Stimulated activated CD8-positive, alpha-beta memory T cell treated with anti-CD3 and anti-CD28 coated beads, Interleukin-7, amount 100 ng/mL, for 1 hour (primary cell): ENCODE measurements around the gene PLCL2.
"Not testable (repeated sequence)": the region's sequence is repeated elsewhere in the genome, so short reads cannot be mapped to it uniquely, and the experiment has no call there.

Source experiments
- DNase-seq, 2 donors: peaks; one replicate each; pipeline ENCODE4 v3.0.0-alpha.2; 2020; ENCODE audit warnings: low read depth in 2 of 2

The PLCL2 gene

DNA sequence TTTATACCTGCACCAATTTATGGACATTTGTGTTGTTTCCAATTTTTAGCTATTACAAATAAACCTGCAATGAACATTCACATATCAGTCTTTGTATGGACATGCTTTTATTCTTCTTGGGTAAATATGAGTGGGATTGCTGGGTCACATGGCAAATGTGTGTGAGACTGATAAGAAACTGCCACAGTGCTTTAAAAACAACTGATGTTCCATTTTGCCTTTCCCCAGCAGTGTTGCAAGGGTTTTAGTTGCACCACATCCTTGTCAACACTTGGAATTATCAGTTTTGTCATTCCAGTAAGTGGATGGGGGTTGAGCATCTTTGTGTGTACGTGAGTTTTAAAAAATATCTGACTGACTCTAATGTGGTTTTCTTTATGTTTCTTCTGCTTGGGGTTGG lies 191.2 kb downstream of the PLCL2 start:
- no peak for DNase-seq

DNA sequence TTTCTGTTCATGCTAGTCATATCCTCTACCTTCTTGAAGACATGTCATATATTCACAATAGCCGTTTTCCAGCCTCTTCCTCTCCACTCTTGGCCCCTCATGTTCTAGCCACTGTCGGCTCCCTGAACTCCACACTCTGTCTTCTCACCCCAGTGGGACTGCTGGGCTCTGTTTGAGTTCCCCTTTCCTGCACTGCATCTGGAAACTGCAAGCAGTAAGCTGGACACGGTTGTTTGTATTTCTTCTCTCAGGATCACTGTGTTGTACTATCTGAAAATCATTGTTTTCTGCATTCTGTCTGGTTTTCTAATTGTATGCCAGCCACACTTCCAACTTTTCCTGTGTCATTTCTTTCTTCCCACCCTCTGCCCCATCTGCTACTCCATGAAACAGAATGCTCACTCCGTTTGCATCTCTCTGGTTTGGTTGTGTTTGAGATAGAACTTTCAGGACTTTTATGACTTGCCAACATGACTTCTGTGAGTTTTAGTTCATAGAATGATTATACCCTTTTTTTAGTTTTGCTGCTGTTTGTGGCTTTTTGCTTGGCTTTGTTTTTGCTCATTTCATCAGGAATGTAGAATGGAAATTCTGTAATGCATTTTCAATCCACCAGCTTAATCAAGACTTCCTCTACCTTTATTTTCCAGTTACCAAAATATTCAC lies 192.3 kb downstream of the PLCL2 start:
- no peak for DNase-seq

DNA sequence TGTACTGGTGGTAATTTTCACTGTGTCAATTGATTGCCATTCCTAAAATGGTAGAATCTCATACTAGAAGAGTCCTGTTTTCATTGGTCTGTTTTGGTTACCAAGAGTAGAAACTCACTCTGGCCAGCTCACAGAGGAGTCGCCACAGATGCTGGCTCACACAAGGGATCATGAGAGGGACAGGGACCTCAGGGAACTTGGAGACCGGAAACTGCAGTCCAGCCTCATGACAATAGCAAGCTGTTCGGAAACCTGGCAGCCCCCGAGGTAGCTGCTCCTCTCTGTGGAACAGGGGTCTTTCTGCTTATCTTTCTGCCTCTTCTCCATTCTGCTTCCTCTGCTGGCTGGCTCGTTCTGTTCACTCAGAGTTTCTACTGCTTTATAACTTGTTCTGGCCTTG lies 192.9 kb downstream of the PLCL2 start:
- no peak for DNase-seq

DNA sequence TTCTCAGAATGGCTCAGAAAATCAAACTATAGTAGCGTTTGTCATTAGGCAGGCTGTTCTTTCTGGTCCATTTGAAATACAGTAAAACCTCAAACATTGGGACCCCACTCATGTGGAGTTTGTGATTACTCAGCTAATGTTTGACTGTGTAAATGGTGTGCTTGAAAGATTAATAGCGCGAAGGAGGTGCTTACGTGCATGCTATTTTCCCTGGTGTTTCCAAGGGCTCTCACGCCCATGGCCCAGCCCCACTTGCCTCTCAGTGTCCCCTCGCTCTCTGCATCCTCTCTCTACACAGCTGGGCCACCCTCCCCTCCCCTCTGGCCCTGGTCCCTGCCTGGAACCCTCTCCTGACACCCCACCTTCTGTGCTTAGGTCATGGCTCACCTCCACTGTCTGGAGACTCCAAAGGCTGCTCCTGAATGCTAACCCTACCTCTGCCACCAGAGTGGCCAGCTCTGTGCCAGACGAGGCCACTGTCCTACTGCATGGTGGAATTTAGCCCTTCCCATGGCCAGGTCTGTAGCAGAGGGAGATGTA lies 194.2 kb downstream of the PLCL2 start:
- no peak for DNase-seq

DNA sequence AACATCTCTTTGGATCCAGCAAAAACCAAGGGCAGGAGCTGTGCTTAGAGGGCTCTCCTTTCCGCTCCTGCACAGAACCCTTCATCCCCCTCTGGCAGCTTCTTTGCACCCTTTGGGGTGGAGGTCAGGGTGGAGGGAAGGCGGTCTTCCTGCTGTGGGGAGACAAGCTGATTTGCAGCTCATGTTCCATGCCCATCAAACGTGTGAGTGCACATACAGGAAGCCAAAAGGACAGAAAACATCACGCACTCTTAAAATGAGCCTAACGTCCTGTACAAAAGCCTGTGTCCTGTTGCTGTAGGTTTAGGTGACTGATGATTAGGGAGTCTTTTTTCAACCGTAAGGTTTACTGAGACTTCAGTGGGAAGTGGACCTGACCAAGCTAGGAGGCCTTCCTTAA lies 195.2 kb downstream of the PLCL2 start:
- DNase-seq = no peak

DNA sequence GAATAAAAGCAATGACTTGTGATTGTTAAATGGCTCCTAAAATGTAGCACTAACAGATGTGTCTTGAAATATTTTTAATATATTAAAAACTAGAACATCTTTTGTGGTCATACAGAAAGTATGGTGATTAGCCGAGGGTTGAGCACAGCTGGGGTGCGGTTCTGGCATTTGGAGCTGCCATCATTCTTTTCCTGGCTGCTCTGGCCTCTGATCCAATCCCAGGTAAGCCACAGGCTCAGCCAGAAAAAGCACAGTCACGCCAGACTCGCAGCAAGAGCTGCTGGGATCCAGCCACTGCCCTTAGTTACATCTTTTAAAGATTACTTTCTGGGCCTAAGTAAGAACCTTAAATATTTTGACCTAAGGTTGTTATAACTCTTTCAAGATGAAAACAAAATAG lies 196.8 kb downstream of the PLCL2 start:
- DNase-seq = no peak

DNA sequence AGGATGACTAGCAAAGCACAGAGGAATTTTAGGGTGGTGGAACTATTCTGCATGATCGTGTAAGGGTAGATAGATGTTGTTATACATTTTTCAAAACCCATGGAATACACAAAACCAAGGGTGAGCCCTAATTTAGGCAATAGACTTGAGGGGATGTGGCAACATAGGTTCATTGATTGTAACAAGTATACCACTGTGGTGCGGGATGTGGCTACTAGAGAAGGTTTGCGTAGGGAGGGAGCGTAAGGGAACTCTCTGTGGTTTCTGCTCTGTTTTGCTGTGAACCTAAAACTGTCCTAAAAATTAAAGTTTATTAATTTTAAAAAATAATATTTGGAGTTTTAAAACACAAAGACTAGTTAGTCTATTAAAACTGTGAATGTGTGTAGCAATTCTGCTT lies 202.8 kb downstream of the PLCL2 start:
- no peak for DNase-seq

DNA sequence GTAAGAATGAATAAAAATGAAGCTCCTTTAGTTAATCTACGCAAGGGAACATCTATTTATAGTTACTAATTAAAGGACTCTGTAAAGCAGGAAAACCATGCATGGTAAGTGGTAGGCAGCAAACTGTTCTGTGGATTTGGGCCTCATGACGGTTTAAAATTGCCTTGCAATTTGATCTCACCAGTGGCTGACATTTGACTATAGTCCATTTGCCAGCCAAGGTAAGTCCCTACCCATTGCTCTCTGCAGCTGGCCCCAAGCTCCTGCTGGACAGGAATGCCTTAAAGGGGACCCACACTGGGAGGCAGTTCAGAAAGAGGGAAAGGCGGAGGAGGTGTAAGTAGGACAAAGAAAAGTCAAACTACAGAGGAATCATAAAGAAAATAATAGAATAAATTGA lies 203.3 kb downstream of the PLCL2 start:
- no peak for DNase-seq

DNA sequence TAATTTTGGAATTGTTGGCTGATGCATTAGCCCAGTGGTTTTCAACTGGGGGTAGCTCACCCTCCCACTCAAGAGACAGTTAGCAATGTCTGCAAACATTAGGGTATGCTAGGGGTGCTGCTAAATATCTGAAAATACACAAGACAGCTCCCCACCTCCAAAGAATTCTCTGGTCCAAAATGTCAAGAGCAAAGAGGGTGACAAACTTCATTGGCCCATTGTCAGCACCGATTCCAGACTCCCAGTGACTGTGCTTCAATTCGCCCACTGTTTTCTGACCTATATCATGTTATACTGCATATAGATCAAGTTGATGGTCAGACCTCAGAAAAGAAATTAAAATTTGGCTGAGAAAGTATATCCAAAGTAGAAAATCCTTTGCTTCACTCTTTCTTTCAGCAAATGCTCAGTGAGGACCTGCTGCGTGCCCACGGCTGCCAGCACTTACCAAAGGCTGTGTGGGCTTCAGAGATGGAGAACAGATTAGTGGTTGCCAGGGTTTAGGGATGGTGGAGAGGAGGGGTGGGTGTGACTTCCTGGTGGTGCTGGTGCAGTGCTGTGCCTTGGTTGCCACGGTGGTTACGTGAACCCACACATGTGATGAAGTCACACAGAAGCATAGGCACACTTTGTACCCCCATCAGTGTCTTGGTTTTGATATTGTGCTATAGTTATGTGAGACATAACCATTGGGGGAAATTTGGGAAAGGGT lies 204.0 kb downstream of the PLCL2 start:
- DNase-seq = peak; percentile 14 to 18

DNA sequence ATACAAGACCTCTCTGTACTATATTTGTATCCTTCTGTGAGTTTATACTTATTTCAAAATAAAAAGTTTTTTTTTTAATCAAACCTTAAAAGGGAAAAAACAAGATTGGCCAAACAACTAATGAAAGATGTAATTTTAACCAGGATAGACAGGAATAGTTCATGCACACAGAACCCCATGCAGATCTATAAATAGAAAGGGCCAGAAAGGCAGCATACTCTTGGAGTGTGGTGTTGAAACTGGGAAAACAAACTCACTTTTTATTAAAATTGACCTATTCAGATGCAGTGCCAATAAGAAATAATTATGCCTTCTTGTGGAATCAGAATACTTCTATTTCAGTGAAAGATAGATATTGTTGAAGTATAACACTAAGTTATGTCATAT lies 204.6 kb downstream of the PLCL2 start:
- DNase-seq = no peak

DNA sequence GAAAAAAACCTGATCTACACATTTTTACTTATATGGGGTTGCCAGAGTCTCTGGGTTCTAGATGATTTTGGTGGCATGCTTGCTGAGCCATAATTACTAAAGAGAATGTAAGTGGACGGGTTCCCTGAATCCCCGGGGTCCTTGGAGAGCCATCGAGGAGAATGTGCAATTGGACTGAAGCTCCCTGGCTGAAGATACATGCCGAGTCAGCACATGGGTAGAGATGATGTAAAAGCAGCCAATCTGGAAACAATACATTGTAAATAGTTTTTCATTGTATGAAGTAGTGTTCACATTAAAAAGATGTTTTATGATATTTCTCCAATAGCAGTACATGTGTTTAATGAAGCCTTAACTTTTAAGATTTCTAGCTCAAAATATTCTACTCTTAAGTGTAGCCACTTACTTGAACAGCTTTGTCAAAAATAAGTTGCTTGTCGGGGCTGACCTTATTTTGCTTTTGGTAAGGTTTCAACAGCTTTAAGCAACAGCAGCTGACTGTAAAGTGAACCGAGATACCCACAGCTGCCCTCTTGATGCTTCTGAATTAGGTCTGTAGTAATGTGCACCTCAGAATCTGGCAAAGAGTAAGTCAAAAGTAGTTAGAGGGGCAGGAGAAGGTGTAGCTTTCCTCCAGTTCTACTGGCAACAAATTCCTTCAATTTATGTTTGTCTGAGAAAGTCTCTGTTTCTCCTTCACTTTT lies 205.7 kb downstream of the PLCL2 start:
- no peak for DNase-seq

DNA sequence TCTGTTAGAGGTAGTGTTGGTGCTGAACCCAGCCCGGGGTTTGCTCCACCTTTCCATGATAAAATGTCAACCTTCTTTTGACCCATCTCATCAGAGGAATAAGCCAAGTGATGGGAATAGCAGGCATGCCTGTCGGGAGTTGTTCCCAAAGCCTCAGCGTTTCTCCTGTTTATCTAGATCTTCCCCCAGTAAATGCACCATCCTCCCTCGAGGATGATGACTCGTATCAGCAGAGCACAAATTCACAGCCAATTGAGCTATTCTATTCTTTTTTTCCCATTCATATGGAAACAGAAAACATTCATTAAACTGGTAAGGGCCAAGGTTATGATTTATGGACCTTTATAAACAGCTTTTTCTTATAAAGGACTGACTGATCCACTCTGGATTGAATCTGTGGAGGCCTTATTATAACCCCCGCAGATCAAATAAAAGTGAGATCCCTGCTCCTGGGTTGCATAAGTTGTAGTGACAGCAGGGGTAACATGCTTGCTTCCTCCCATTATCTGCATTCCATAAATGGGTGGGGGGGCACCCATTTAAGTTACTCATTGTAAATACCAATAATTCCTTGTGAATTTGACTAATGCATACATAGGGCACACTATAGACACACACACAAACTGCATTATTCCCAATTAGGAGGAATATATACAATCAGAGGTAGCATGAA lies 207.3 kb downstream of the PLCL2 start:
- no peak for DNase-seq

DNA sequence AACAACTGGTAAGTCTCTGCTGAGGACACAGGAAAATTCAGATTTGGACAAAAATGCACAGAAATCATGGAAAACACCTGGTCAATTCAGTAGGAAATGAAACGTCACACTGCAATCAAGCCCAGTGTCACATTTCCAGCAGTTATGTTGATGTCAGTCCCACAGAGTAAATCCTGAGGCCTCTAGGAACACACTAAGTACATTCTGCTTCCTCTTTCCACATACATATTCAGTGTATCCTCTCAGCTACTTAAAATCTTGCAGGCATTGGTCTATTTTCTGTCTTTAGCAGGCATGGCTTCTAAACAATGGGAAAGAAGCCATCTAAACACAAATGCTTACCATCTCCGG lies 207.8 kb downstream of the PLCL2 start:
- no peak for DNase-seq

DNA sequence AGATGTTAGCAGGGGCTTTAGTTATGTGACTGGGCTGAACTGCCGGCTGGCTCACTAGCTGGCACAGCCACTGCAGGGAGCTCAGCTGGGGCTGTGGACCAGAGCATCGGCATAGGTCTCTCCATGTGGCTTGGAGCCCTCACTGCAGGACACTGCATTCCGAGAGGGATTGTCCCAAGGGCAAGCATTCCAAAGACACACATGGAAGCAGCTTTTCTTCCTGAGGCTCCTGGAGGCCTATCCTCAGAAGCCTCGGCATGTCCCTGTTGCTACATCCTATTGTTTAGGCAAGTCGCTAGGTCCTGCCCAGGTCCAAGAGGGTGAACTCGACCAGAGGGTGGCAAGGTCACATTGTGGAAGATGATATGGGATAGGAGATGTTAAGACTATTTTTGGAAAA lies 209.8 kb downstream of the PLCL2 start:
- no peak for DNase-seq

DNA sequence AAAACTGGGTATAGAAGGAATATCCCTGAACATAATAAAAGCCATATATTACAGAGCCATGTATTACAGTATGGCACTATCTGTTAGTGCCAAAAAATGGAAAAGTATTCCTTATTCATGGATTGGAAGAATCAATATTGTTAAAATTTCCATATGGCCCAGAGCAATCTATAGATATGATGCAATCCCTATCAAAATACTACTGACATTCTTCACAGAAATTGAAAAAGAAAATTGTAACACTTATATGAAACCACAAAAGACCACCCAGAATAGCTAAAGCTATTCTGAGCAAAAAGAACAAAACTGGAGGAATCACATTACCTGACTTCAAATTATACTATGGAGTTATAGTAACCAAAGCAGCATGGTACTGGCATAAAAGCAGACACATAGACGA lies 218.8 kb downstream of the PLCL2 start:
- DNase-seq = no peak

DNA sequence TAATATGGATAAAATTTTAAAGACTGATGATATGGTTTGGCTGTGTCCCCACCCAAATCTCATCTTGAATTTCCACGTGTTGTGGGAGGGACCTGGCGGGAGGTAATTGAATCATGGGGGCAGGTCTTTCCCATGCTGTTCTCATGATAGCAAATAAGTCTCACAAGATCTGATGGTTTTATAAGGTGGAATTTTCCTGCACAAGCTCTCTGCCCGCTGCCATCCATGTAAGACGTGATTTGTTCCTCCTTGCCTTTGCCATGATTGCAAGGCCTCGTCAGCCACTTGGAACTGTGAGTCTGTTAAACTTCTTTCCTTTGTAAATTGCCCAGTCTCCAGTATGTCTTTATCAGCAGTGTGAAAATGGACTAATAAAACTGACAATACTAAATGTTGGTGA lies 222.0 kb downstream of the PLCL2 start:
- not testable (repeated sequence) for DNase-seq

DNA sequence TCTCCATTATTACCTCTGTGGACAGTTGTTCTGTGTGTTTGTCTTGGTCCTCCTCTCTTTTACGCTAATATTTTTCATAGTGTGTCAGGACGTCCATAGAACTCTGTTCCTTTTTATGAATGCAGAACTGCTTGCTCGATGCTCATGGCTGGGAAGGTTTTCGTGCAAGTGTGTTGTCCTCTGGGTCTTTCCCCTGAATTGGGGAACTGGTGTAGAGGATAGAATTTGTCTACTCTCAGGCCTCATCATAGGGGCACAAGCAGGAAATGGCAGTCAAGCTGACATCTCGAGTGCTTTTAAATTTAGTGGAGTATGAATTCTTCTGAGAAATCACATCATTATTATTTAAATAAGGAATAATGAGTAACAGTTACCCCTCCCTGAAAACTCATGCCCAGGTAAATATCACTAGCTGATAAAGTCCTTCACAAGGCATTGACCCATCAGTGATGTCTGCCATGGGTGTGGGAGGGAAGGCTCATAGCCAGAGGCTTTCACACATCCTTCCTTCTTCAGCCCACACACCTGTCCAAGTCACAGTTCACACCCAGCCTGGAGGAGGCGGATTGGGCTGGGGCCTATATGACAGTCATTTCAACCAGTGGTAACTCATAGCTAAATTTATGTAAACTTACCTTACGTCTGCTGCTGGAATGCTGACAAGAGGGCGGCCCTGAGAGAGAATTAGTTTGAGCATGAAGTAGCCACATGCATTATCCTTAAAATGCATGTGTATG lies 226.1 kb downstream of the PLCL2 start:
- DNase-seq = no peak

DNA sequence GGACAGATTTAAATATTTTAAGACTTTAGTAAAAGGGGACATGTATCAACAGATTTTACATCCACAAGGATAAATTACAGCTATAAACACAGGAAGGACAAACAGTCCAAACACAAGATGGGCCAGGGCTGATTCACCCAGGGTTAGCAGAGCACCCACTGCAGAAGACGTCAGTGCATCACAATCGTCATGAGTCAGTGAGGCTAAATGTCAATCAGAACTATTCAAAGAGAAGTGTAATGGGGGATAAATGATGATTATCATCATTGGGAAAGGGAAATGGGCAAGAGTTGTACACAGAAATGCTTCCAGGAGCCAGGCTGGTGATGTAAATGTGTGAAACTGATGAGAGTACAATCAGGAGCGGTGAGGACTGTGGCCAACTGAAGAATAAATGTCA lies 226.8 kb downstream of the PLCL2 start:
- no peak for DNase-seq

DNA sequence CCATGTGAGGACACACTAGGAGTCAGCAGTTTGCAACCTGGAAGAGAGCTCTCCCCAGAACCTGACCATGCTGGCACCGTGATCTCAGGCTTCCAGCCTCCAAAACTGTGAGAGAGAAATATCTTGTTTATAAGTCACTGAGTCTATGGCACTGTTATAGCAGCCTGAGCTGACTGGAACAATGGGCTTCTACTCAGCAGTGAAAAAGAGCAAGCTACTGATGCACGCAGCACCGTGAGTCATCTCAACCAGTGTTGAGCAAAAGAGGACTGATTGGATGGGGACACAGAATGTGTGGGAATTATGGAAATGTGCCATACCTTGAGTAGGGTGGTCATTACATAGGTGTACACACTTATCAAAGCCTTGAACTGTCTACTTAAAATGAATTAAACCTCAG lies 230.4 kb downstream of the PLCL2 start:
- no peak for DNase-seq

DNA sequence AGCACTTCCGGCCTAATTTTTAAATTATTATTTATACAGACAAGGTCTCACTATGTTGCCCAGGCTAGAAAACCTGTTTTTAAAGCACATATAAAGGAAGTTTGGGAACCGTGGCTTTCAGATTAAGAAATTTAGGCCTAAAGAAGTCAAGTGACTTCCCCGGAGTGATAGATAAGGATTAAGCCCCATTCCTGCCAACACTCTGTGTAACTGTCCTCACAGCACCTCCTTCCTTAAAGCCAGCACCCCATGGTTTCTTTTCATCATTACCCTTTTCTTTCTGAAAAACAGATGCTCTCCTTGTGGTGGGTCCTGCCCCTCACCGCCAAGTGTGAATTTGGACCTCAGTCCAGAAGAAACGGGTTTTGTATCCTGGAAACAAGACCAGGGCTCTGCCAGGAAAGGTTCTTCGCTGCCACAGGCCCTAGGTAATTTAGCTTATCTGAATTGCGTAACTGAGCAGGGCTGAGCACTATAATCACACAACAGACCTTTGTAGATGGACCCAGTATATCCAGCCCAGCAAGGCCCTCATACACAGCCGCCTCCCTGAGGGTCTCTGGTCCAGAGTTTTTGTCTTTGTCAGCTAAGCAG lies 231.3 kb downstream of the PLCL2 start:
- no peak for DNase-seq

DNA sequence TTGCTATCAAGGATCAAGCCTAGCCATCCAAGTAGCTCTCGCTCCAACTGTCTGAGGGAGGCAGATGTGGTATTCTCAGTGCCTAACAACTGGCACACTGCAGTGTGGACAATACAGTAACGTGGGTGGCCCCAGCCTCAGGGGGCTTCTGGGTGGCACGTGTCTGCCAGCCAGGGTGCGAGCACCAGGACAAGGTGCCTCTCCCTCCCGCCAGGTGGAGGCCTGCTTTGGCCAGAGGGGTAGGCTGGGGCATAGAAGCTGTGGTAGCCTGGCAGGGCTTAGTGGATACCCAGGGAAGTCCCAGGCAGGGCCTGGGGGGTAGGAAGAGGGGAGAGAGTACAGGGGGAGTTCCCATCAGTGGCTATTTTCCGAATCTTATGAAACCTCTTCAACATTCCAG lies 234.0 kb downstream of the PLCL2 start:
- DNase-seq = no peak
